Keratinocyte (primary cell): Measurements from ENCODE around the gene ABCG1. TPM values are rescaled to one million over a fixed set of nuclear protein-coding genes. Genes with fewer than 3 reads are reported as not detected.

Experiments used
- DNase-seq: peaks from one replicate; pipeline ENCODE4 v3.0.0-alpha.2; 2011; ENCODE audit warnings: low read depth, missing footprints, low spot score
- FAIRE-seq: peaks from 2 replicates; lab custom pipeline; 2011; peaks lifted over from hg19 to GRCh38; lab: Jason Lieb, UNC
- H2AFZ ChIP-seq: 2 replicates; pipeline ENCODE4 v1.6.0; 2012; ENCODE audit warnings: low read length, control low read depth, inconsistent platforms; ENCODE audit not compliant: control insufficient read depth
- H3K27ac ChIP-seq: 2 replicates; pipeline ENCODE4 v1.5.1; 2011; ENCODE audit warnings: low read length; ENCODE audit not compliant: control insufficient read depth, insufficient read depth
- H3K27me3 ChIP-seq: 3 replicates; pipeline ENCODE4 v1.6.0; 2011; ENCODE audit warnings: low read length; ENCODE audit not compliant: control insufficient read depth, insufficient read depth; ENCODE audit errors: extremely low read depth
- H3K36me3 ChIP-seq, 2 experiments: 2 replicates in 1 of 2; 3 replicates in 1 of 2; pipeline ENCODE4 v1.5.1; 2011; ENCODE audit warnings: low read length in 2 of 2, mild to moderate bottlenecking in 1 of 2; ENCODE audit not compliant: control insufficient read depth in 2 of 2, insufficient read depth in 2 of 2; ENCODE audit errors: extremely low read depth in 1 of 2
- H3K4me1 ChIP-seq: 3 replicates; pipeline ENCODE4 v1.5.1; 2011; ENCODE audit warnings: low read length; ENCODE audit not compliant: control insufficient read depth, insufficient read depth; ENCODE audit errors: extremely low read depth
- H3K4me2 ChIP-seq: 3 replicates; pipeline ENCODE4 v1.6.0; 2011; ENCODE audit warnings: low read depth, low read length; ENCODE audit not compliant: control insufficient read depth, insufficient read depth; ENCODE audit errors: extremely low read depth
- H3K4me3 ChIP-seq, 3 experiments: fragments of 200-600 bp in 1 of 3; sonication (generic) in 1 of 3; 2 replicates in 2 of 3; 3 replicates in 1 of 3; pipeline ENCODE4 v1.5.1; 2011 to 2016; ENCODE audit warnings: low read length in 3 of 3, mild to moderate bottlenecking in 3 of 3, control low read depth in 2 of 3, inconsistent platforms in 1 of 3, low read depth in 1 of 3, mixed read lengths in 1 of 3, mixed run types in 1 of 3, moderate library complexity in 1 of 3; ENCODE audit not compliant: control insufficient read depth in 2 of 3, insufficient read depth in 2 of 3; ENCODE audit errors: extremely low read depth in 1 of 3
- H3K79me2 ChIP-seq: 2 replicates; pipeline ENCODE4 v1.6.0; 2012; ENCODE audit warnings: low read length; ENCODE audit not compliant: control insufficient read depth, insufficient read depth
- H3K9ac ChIP-seq: 3 replicates; pipeline ENCODE4 v1.6.0; 2011; ENCODE audit warnings: low read length; ENCODE audit not compliant: control insufficient read depth, insufficient read depth; ENCODE audit errors: extremely low read depth
- H3K9me1 ChIP-seq: 3 replicates; pipeline ENCODE4 v1.6.0; 2011; ENCODE audit warnings: low read length; ENCODE audit not compliant: control insufficient read depth, insufficient read depth; ENCODE audit errors: extremely low read depth
- H3K9me3 ChIP-seq: 2 replicates; pipeline ENCODE4 v1.5.1; 2012; ENCODE audit warnings: low read depth, low read length; ENCODE audit not compliant: control insufficient read depth
- H4K20me1 ChIP-seq: 3 replicates; pipeline ENCODE4 v1.6.0; 2011; ENCODE audit warnings: low read length; ENCODE audit not compliant: control insufficient read depth, insufficient read depth; ENCODE audit errors: extremely low read depth
- CTCF ChIP-seq, 3 experiments: IDR thresholded peaks in 1 of 3; conservative IDR thresholded peaks in 1 of 3; optimal IDR thresholded peaks in 1 of 3; 2 replicates in 2 of 3; 3 replicates in 1 of 3; pipeline versions ENCODE3 to v1.5.1; 2011; ENCODE audit warnings: low read length in 3 of 3, mild to moderate bottlenecking in 3 of 3, moderate library complexity in 2 of 3, control low read depth in 1 of 3, inconsistent platforms in 1 of 3; ENCODE audit not compliant: insufficient read depth in 2 of 3; ENCODE audit errors: extremely low read depth in 1 of 3
- EZH2 ChIP-seq: IDR thresholded peaks from one replicate; pipeline ENCODE4 v1.6.1; 2012; ENCODE audit warnings: inconsistent platforms, mild to moderate bottlenecking, low read length, moderate library complexity
- dilution Hi-C: fragments of 300-500 bp; cut with MboI; formaldehyde crosslinking; loops from one replicate; pipeline ENCODE4 v1.7.0; 2020; ENCODE audit warnings: low sequenced_read_pairs; ENCODE audit not compliant: extremely low pct_ligation_motif_present
- polyA plus RNA-seq, 5 experiments: library from polyadenylated mRNA; depleted of rRNA in 3 of 5; stranded (reverse) in 3 of 5; stranded (forward) in 1 of 5; unstranded in 1 of 5; fragments of >200 nt; gene quantifications; 1 replicate in 1 of 5; 2 replicates in 3 of 5; 3 replicates in 1 of 5; pipeline versions ENCODE4 v1.2.1 to v1.2.3, GENCODE V29; 2011 to 2012; ENCODE audit warnings: missing spikeins in 2 of 5, low read depth in 1 of 5, low replicate concordance in 1 of 5

Gene ABCG1
- polyA plus RNA-seq, 1 donor (not counting 4 experiments of a cell fraction or from before 2014, with no cell fraction given): 3.3 TPM

GRCh38 chr21:42216726-42217572, 2.0 kb upstream of the ABCG1 start:
- H3K27me3 ChIP-seq: no peaks in the 10 kb centered on the region
- dilution Hi-C loops: no loop called here

GRCh38 chr21:42219606-42220137, 732 bp downstream of the ABCG1 start:
- no peaks in the 10 kb centered on the region for H3K9me3 ChIP-seq
- peak overlapping the region; percentile 92 for H3K4me2 ChIP-seq
- H3K9me1 ChIP-seq: no peaks in the 10 kb centered on the region
- DNase-seq: no peak
- no peak overlapping the region for H3K27ac ChIP-seq
- no peaks in the 10 kb centered on the region for H3K36me3 ChIP-seq
- H3K27me3 ChIP-seq: no peaks in the 10 kb centered on the region
- no peaks in the 10 kb centered on the region for H3K79me2 ChIP-seq
- no peak for FAIRE-seq
- H3K4me1 ChIP-seq: peaks cover 14% of the 10 kb centered on the region
- peak overlapping the region; percentile 51 for H2AFZ ChIP-seq
- H3K4me3 ChIP-seq: peak overlapping the region; percentile 59 to 71 (median 70)
- TF ChIP-seq CTCF (optimal IDR thresholded peaks at IDR 0.05 in 1 of 3, IDR thresholded peaks at IDR 0.05 in 1 of 3, conservative IDR thresholded peaks at IDR 0.05 in 1 of 3; ENCODE audit: extremely low read depth in 1 of 3, insufficient read depth in 2 of 3, low read length in 3 of 3) (no peak), EZH2 (no peak)
- no peaks in the 10 kb centered on the region for H4K20me1 ChIP-seq
- peak overlapping the region; percentile 50 for H3K9ac ChIP-seq
- dilution Hi-C loops: no loop called here

More at GRCh38 chr21:42216726-42217572, 2.0 kb upstream of the ABCG1 start:
- Histone ChIP-seq H3K27ac (no peak overlapping the region), H3K4me1 (peaks cover 14% of the 10 kb centered on the region), H4K20me1 (no peaks in the 10 kb centered on the region), H3K4me3 (no peak overlapping the region), H3K9me3 (no peaks in the 10 kb centered on the region), H3K79me2 (no peaks in the 10 kb centered on the region), H2AFZ (no peak overlapping the region), H3K4me2 (no peak overlapping the region), H3K9ac (no peak overlapping the region), H3K36me3 (no peaks in the 10 kb centered on the region), H3K9me1 (no peaks in the 10 kb centered on the region)
- DNase-seq: no peak
- TF ChIP-seq EZH2 (no peak), CTCF (optimal IDR thresholded peaks at IDR 0.05 in 1 of 3, IDR thresholded peaks at IDR 0.05 in 1 of 3, conservative IDR thresholded peaks at IDR 0.05 in 1 of 3; ENCODE audit: extremely low read depth in 1 of 3, insufficient read depth in 2 of 3, low read length in 3 of 3) (no peak)
- no peak for FAIRE-seq
